Gastrocnemius medialis (tissue), 4 donors: ENCODE measurements around the gene BIRC6.

Experiments used
- POLR2A ChIP-seq, 2 donors: fragments of 450-650 bp; IDR thresholded peaks; one replicate each; pipeline ENCODE4 v1.6.1; 2017; ENCODE audit warnings: antibody characterized with exemption in 2 of 2, mild to moderate bottlenecking in 2 of 2, moderate library complexity in 2 of 2
- TF ChIP-seq, protein P1 (sequence below), 5 experiments: fragments of 450-650 bp in 3 of 5; fragments of 200-600 bp in 2 of 5; sonication (generic) in 2 of 5; IDR thresholded peaks in 4 of 5; conservative IDR thresholded peaks in 1 of 5; 1 replicate in 4 of 5; 2 replicates in 1 of 5; pipeline ENCODE4 v1.5.1; 2016 to 2019; ENCODE audit warnings: antibody characterized with exemption in 5 of 5, mild to moderate bottlenecking in 3 of 5, moderate library complexity in 3 of 5

DNA sequence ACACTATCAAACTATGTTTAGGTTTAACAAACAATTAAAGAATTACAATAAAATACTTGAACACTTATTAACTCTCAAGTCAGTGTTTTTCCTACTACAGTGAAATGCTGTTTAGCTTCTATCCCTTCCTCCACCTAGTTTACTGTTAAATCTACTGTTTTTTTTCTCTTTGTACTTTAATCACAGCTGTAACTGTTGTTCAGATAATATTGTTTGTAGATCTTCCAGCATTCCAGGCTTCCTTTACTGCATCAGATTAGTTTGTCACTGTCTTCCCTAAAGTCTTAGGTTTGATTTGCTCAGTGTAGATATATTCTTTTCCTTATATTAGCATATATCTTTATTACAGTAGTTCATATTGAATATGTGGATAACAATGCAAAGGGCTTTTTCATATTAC is 22.5 kb downstream of the BIRC6 start:
- TF ChIP-seq, protein P1, sequence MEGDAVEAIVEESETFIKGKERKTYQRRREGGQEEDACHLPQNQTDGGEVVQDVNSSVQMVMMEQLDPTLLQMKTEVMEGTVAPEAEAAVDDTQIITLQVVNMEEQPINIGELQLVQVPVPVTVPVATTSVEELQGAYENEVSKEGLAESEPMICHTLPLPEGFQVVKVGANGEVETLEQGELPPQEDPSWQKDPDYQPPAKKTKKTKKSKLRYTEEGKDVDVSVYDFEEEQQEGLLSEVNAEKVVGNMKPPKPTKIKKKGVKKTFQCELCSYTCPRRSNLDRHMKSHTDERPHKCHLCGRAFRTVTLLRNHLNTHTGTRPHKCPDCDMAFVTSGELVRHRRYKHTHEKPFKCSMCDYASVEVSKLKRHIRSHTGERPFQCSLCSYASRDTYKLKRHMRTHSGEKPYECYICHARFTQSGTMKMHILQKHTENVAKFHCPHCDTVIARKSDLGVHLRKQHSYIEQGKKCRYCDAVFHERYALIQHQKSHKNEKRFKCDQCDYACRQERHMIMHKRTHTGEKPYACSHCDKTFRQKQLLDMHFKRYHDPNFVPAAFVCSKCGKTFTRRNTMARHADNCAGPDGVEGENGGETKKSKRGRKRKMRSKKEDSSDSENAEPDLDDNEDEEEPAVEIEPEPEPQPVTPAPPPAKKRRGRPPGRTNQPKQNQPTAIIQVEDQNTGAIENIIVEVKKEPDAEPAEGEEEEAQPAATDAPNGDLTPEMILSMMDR (IDR thresholded peaks at IDR 0.05 in 4 of 5, conservative IDR thresholded peaks at IDR 0.05 in 1 of 5) = no peak
- TF ChIP-seq POLR2A (IDR thresholded peaks at IDR 0.05) = no peak
